ENCODE results near the gene UGT1A7.
"Not testable (repeated sequence)": the region's sequence is repeated elsewhere in the genome, so short reads cannot be mapped to it uniquely, and the experiment has no call there.

- TF ChIP-seq, protein P1, sequence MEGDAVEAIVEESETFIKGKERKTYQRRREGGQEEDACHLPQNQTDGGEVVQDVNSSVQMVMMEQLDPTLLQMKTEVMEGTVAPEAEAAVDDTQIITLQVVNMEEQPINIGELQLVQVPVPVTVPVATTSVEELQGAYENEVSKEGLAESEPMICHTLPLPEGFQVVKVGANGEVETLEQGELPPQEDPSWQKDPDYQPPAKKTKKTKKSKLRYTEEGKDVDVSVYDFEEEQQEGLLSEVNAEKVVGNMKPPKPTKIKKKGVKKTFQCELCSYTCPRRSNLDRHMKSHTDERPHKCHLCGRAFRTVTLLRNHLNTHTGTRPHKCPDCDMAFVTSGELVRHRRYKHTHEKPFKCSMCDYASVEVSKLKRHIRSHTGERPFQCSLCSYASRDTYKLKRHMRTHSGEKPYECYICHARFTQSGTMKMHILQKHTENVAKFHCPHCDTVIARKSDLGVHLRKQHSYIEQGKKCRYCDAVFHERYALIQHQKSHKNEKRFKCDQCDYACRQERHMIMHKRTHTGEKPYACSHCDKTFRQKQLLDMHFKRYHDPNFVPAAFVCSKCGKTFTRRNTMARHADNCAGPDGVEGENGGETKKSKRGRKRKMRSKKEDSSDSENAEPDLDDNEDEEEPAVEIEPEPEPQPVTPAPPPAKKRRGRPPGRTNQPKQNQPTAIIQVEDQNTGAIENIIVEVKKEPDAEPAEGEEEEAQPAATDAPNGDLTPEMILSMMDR (conservative IDR thresholded peaks at IDR 0.05; ENCODE audit: low read length) = not testable (repeated sequence)
- TF ChIP-seq EZH2phosphoT487 (IDR thresholded peaks at IDR 0.05; ENCODE audit: borderline replicate concordance) = not testable (repeated sequence)
Observed at GRCh38 chr2:233751212-233752009, 69.7 kb downstream of the UGT1A7 start.

Data from Loucy (cell line).